Measurements from ENCODE around the gene RBBP6. TPM values are rescaled to one million over a fixed set of nuclear protein-coding genes. Genes with fewer than 3 reads are reported as not detected.

RBBP6 gene
- total and polyA plus RNA-seq, 2 donors (not counting 3 experiments of a cell fraction or from before 2014, with no cell fraction given): 16.8 to 52.1 TPM

- ChIA-PET POLR2A (interaction anchor here (0.7 kb wide), 1 partner anchor 26 kb away, joined by 3 read pairs; no protein-coding TSS in a partner anchor), CTCF (interaction anchor here (1.0 to 5.3 kb wide), 7 partner anchors 9 to 710 kb away, joined by 3 to 70 read pairs (median 21); no protein-coding TSS in a partner anchor)
- TF ChIP-seq JUN (IDR thresholded peaks at IDR 0.05; ENCODE audit: borderline replicate concordance, insufficient read depth, insufficient read length, low read depth) (no peak), GATA2 (IDR thresholded peaks at IDR 0.05; ENCODE audit: insufficient read depth, insufficient read length, low read depth, low read length) (no peak), FOS (IDR thresholded peaks at IDR 0.05; ENCODE audit: borderline replicate concordance, insufficient read depth, low read length) (no peak), POLR2AphosphoS5 (IDR thresholded peaks at IDR 0.05; ENCODE audit: insufficient read depth, low read depth, low read length) (no peak), CTCF (IDR thresholded peaks at IDR 0.05; ENCODE audit: extremely low read depth in 1 of 2, insufficient read depth in 1 of 2, low read depth in 1 of 2, low read length in 2 of 2) (no peak), MAX (IDR thresholded peaks at IDR 0.05; ENCODE audit: insufficient read depth, insufficient read length) (no peak), MYC (IDR thresholded peaks at IDR 0.05; ENCODE audit: low read depth, low read length) (no peak), EZH2 (IDR thresholded peaks at IDR 0.05; ENCODE audit: borderline replicate concordance, low read depth, low read length, severe bottlenecking) (no peak), POLR2A (IDR thresholded peaks at IDR 0.05; ENCODE audit: low read depth, low read length) (no peak)
- Histone ChIP-seq H3K9me3 (replicated peaks; ENCODE audit: control insufficient read depth, insufficient read depth, low read length) (no peaks in the 10 kb centered on the region), H3K4me2 (ENCODE audit: insufficient read depth, low read length) (no peak overlapping the region), H4K20me1 (replicated peaks; ENCODE audit: control insufficient read depth, extremely low read depth, insufficient read depth, low read length) (no peaks in the 10 kb centered on the region), H3K4me3 (replicated peaks in 1 of 3; ENCODE audit: insufficient read depth in 1 of 3, low read depth in 1 of 3, low read length in 3 of 3) (no peak overlapping the region), H2AFZ (ENCODE audit: low read depth, low read length) (no peak overlapping the region), H3K9me1 (replicated peaks; ENCODE audit: control insufficient read depth, extremely low read depth, insufficient read depth, low read length) (no peaks in the 10 kb centered on the region), H3K27me3 (ENCODE audit: control insufficient read depth in 2 of 2, insufficient read depth in 2 of 2, low read length in 2 of 2) (peaks cover 0 to 2% of the 10 kb centered on the region in 2 experiments), H3K9ac (replicated peaks; ENCODE audit: extremely low read depth, insufficient read depth, low read length) (no peak overlapping the region), H3K79me2 (ENCODE audit: control insufficient read depth, insufficient read depth, low read length) (no peaks in the 10 kb centered on the region), H3K36me3 (ENCODE audit: control insufficient read depth in 2 of 2, extremely low read depth in 1 of 2, insufficient read depth in 2 of 2, low read length in 2 of 2) (no peaks in the 10 kb centered on the region), H3K27ac (ENCODE audit: insufficient read depth, low read depth, low read length) (no peak overlapping the region), H3K4me1 (ENCODE audit: control insufficient read depth, extremely low read depth, insufficient read depth, low read length) (no peaks in the 10 kb centered on the region)
- dilution Hi-C loops (cut with MboI; ENCODE audit: extremely low pct_ligation_motif_present, low sequenced_read_pairs) (no loop called here), intact Hi-C loops (cut with micrococcal nuclease) (loop anchor here (5.0 kb wide), 1 partner anchor 287 kb away; no protein-coding TSS in a partner anchor)
- no TSS peak for BruUV-seq (replicated peaks)
- DNase-seq (ENCODE audit: low read depth, low spot score) (no peak), FAIRE-seq (no peak)
Measured at GRCh38 chr16:24515186-24515585, 24.2 kb upstream of the RBBP6 start.

All from endothelial cell of umbilical vein (primary cell).